OCI-LY7 (cell line): Measurements from ENCODE around the gene CFAP77. TPM values are rescaled to one million over a fixed set of nuclear protein-coding genes. Genes with fewer than 3 reads are reported as not detected.

Experiments used
- BruUV-seq: library from RNA; stranded (reverse); fragments of 400-500 nt; replicated peaks from 2 replicates; lab custom pipeline; 2021; lab: Mats Ljungman, UMichigan
- CTCF ChIA-PET: fragments of 300-600 bp; sonication (Branson Sonifier 250); formaldehyde crosslinking; loops from one replicate; lab custom pipeline; 2022; ENCODE audit warnings: antibody characterized with exemption; ENCODE audit not compliant: unreplicated experiment; lab: Charles Lee
- POLR2A ChIA-PET: fragments of 300-600 bp; sonication (Branson Sonifier 250); formaldehyde crosslinking; loops from one replicate; lab custom pipeline; 2022; ENCODE audit warnings: antibody characterized with exemption; lab: Charles Lee
- DNase-seq: peaks from one replicate; pipeline ENCODE4 v3.0.0-alpha.2; 2015; ENCODE audit warnings: low spot score
- H2AFZ ChIP-seq: fragments of 200-600 bp; sonication (generic), shearing (Covaris generic); 2 replicates; pipeline ENCODE4 v1.6.1; 2014; ENCODE audit warnings: mild to moderate bottlenecking, antibody characterized with exemption, low read length, moderate library complexity
- H3K27ac ChIP-seq: fragments of 200-600 bp; sonication (generic); 2 replicates; pipeline ENCODE4 v1.5.1; 2014; ENCODE audit warnings: mixed run types, low read depth, mild to moderate bottlenecking, moderate library complexity, low read length, inconsistent platforms; ENCODE audit not compliant: poor library complexity, severe bottlenecking
- H3K36me3 ChIP-seq: fragments of 200-600 bp; sonication (generic); 2 replicates; pipeline ENCODE4 v1.6.1; 2014; ENCODE audit warnings: mild to moderate bottlenecking, antibody characterized with exemption, low read length, moderate library complexity, mixed read lengths; ENCODE audit not compliant: insufficient read depth
- H3K4me1 ChIP-seq: fragments of 200-600 bp; sonication (generic); 2 replicates; pipeline ENCODE4 v1.5.1; 2014; ENCODE audit warnings: mild to moderate bottlenecking, low read length; ENCODE audit not compliant: insufficient read depth, poor library complexity, severe bottlenecking
- H3K4me2 ChIP-seq: fragments of 200-600 bp; sonication (generic); 2 replicates; pipeline ENCODE4 v1.6.1; 2014; ENCODE audit warnings: mild to moderate bottlenecking, low read length
- H3K4me3 ChIP-seq: fragments of 200-600 bp; sonication (generic); 2 replicates; pipeline ENCODE4 v1.5.1; 2014; ENCODE audit warnings: mild to moderate bottlenecking, low read depth, low read length; ENCODE audit not compliant: poor library complexity, severe bottlenecking
- H3K79me2 ChIP-seq: fragments of 200-600 bp; sonication (generic); 2 replicates; pipeline ENCODE4 v1.6.1; 2016; ENCODE audit warnings: low read depth, mild to moderate bottlenecking, low read length, moderate library complexity, mixed read lengths; ENCODE audit not compliant: insufficient read depth
- H3K9me2 ChIP-seq: fragments of 200-600 bp; sonication (generic); 2 replicates; pipeline ENCODE4 v1.6.1; 2016; ENCODE audit warnings: mild to moderate bottlenecking, low read length, mixed read lengths; ENCODE audit not compliant: insufficient read depth
- H3K9me3 ChIP-seq: fragments of 200-600 bp; sonication (generic); 2 replicates; pipeline ENCODE4 v1.6.1; 2014; ENCODE audit warnings: mild to moderate bottlenecking, mixed run types, low read length, mixed read lengths
- H4K20me1 ChIP-seq: fragments of 200-600 bp; sonication (generic); 2 replicates; pipeline ENCODE4 v1.6.1; 2014; ENCODE audit warnings: mild to moderate bottlenecking, antibody characterized with exemption, low read length, moderate library complexity, mixed read lengths; ENCODE audit not compliant: insufficient read depth
- CTCF ChIP-seq: fragments of 200-600 bp; sonication (generic); conservative IDR thresholded peaks from 2 replicates; pipeline ENCODE4 v1.5.1; 2014; ENCODE audit warnings: mild to moderate bottlenecking, antibody characterized with exemption, low read length, moderate library complexity, mixed read lengths
- EZH2phosphoT487 ChIP-seq: fragments of 200-600 bp; sonication (generic); IDR thresholded peaks from 2 replicates; pipeline ENCODE4 v1.6.1; 2018; ENCODE audit warnings: low read depth, borderline replicate concordance, mild to moderate bottlenecking, mixed run types, antibody characterized with exemption, low read length, moderate library complexity, mixed read lengths
- intact Hi-C: fragments of 100-400 bp; cut with micrococcal nuclease; formaldehyde crosslinking; loops from one replicate; pipeline ENCODE4 v1.10.0; 2022; ENCODE audit not compliant: unreplicated experiment
- total RNA-seq, 2 experiments: library from RNA; depleted of rRNA in 1 of 2; stranded (reverse); fragments of >200 nt in 1 of 2; shearing (Covaris generic) in 1 of 2; gene quantifications; 2 replicates each; pipeline ENCODE4 v1.2.3, GENCODE V29; 2014 to 2022

Gene CFAP77
- total RNA-seq, 2 experiments from 2014 or later, result not detected

GRCh38 chr9:132502480-132502879, 92.5 kb downstream of the CFAP77 start:
- Histone ChIP-seq H3K9me2 (no peaks in the 10 kb centered on the region), H3K4me1 (no peaks in the 10 kb centered on the region), H3K27ac (no peak overlapping the region), H3K36me3 (no peaks in the 10 kb centered on the region), H3K4me2 (no peak overlapping the region), H4K20me1 (no peaks in the 10 kb centered on the region), H3K9me3 (no peaks in the 10 kb centered on the region), H3K79me2 (no peaks in the 10 kb centered on the region), H3K4me3 (no peak overlapping the region), H2AFZ (no peak overlapping the region)
- peak; percentile 25; the same call in 1 of the 2 replicates for TF ChIP-seq CTCF
- TF ChIP-seq EZH2phosphoT487, result no peak
- DNase-seq, result no peak
- BruUV-seq, result no TSS peak
- intact Hi-C loops, result no loop called here
- ChIA-PET POLR2A (no interaction called here), CTCF (interaction anchor here (0.6 kb wide), 1 partner anchor 21 kb away, joined by 3 read pairs; no protein-coding TSS in a partner anchor)

DNA sequence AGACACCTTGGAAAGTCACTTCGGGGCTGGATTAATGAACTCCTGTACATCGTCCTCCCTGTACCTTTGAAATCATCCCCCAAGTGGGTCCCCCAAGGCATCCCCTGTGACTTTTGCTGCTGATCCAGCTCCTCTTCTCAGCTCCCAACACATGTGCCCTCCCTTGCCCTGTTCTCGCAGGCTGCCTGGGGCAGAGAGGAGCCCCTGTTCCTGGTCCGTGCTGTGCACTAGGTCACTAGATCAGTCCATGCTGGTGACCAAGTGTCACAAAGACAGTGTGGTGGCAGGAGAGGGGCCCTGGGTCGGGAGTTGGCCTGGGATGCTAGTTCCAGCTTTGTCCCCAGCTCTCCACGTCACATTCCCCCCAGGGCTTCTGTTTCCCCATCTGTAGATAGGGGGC, 93.1 kb downstream of the CFAP77 start:
- H4K20me1 ChIP-seq, result no peaks in the 10 kb centered on the region
- no peaks in the 10 kb centered on the region for H3K36me3 ChIP-seq
- CTCF ChIA-PET, result no interaction called here
- BruUV-seq, result no TSS peak
- TF ChIP-seq EZH2phosphoT487, result no peak
- no peak for TF ChIP-seq CTCF
- H3K9me2 ChIP-seq, result no peaks in the 10 kb centered on the region
- no peaks in the 10 kb centered on the region for H3K4me1 ChIP-seq
- H3K4me2 ChIP-seq, result no peak overlapping the region
- H3K79me2 ChIP-seq, result no peaks in the 10 kb centered on the region
- no peak for DNase-seq
- POLR2A ChIA-PET, result no interaction called here
- H3K9me3 ChIP-seq, result no peaks in the 10 kb centered on the region
- no peak overlapping the region for H2AFZ ChIP-seq
- H3K4me3 ChIP-seq, result no peak overlapping the region
- intact Hi-C loops, result no loop called here
- H3K27ac ChIP-seq, result no peak overlapping the region

DNA sequence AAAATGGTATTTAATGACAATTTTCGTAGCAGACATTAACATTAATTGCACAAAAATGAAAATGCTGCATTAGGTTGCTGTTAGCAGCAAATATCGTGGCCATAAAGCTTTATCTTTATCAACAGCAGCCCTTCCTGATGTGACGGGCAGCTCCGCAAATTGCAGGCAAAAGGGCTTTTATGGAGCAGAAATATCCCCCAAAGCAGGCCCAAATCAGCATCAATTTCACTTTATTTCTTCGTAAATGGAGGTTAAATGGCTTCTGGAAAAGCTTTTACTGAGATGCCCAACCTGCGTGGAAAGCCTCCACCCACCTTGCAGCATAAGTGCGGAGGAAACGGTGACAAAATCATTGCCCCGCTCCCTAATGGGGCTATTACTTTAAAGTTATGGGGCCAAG, 94.5 kb downstream of the CFAP77 start:
- TF ChIP-seq CTCF (no peak), EZH2phosphoT487 (no peak)
- Histone ChIP-seq H3K9me2 (no peaks in the 10 kb centered on the region), H3K4me1 (no peaks in the 10 kb centered on the region), H3K79me2 (no peaks in the 10 kb centered on the region), H3K4me2 (no peak overlapping the region), H3K27ac (no peak overlapping the region), H3K4me3 (no peak overlapping the region), H4K20me1 (no peaks in the 10 kb centered on the region), H3K9me3 (no peaks in the 10 kb centered on the region), H3K36me3 (no peaks in the 10 kb centered on the region), H2AFZ (no peak overlapping the region)
- no TSS peak for BruUV-seq
- DNase-seq, result no peak
- intact Hi-C loops, result no loop called here
- POLR2A ChIA-PET, result no interaction called here
- CTCF ChIA-PET, result no interaction called here
